ENCODE results near the gene CDKN1B. TPM values are rescaled to one million over a fixed set of nuclear protein-coding genes. Genes with fewer than 3 reads are reported as not detected.

Gene CDKN1B
- total RNA-seq, 3 donors from 2014 or later: 45.0 to 113 (median 100.0) TPM

DNA sequence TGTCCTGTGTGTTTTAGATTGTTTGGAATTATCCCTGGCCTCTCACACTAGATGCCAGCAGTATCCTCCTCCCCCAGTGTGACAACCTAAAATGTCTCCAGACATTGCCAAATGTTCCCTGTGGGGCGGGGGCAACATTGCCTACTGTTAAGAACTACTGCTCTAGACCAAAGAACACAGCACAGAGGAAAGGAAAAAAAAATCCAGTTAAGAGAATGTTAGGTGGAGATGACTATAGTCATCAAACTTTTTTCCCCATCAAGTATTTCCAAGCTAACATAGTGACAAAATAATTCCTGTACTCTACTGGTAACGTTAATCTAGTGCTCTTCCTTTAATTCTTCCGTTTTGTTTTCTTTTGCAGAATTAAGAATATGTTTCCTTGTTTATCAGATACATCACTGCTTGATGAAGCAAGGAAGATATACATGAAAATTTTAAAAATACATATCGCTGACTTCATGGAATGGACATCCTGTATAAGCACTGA, 3.5 kb downstream of the CDKN1B start:
- peaks cover 2 to 8% of the 10 kb centered on the region in 2 donors for H3K4me1 ChIP-seq
- TF ChIP-seq, protein P1, sequence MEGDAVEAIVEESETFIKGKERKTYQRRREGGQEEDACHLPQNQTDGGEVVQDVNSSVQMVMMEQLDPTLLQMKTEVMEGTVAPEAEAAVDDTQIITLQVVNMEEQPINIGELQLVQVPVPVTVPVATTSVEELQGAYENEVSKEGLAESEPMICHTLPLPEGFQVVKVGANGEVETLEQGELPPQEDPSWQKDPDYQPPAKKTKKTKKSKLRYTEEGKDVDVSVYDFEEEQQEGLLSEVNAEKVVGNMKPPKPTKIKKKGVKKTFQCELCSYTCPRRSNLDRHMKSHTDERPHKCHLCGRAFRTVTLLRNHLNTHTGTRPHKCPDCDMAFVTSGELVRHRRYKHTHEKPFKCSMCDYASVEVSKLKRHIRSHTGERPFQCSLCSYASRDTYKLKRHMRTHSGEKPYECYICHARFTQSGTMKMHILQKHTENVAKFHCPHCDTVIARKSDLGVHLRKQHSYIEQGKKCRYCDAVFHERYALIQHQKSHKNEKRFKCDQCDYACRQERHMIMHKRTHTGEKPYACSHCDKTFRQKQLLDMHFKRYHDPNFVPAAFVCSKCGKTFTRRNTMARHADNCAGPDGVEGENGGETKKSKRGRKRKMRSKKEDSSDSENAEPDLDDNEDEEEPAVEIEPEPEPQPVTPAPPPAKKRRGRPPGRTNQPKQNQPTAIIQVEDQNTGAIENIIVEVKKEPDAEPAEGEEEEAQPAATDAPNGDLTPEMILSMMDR (IDR thresholded peaks at IDR 0.05): no peak
- TF ChIP-seq POLR2AphosphoS5 (IDR thresholded peaks at IDR 0.05): no peak
- no peak for TF ChIP-seq POLR2A (IDR thresholded peaks at IDR 0.05)
- peak overlapping the region in 2 of 3 donors; percentile 96 to 99 for H3K4me3 ChIP-seq
- peak overlapping the region; percentile 64 to 96 for H3K27ac ChIP-seq
- no peaks in the 10 kb centered on the region for H3K27me3 ChIP-seq
- no peaks in the 10 kb centered on the region for H3K9me3 ChIP-seq
- intact Hi-C loops (cut with DNase I; ENCODE audit: low total_unique reads): no loop called here
- H3K36me3 ChIP-seq: no peaks in the 10 kb centered on the region
- no peak for DNase-seq (ENCODE audit: low spot score in 2 of 2)

DNA sequence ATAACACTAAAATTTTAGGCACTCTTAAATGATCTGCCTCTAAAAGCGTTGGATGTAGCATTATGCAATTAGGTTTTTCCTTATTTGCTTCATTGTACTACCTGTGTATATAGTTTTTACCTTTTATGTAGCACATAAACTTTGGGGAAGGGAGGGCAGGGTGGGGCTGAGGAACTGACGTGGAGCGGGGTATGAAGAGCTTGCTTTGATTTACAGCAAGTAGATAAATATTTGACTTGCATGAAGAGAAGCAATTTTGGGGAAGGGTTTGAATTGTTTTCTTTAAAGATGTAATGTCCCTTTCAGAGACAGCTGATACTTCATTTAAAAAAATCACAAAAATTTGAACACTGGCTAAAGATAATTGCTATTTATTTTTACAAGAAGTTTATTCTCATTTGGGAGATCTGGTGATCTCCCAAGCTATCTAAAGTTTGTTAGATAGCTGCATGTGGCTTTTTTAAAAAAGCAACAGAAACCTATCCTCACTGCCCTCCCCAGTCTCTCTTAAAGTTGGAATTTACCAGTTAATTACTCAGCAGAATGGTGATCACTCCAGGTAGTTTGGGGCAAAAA, 4.1 kb downstream of the CDKN1B start:
- H3K27me3 ChIP-seq: no peaks in the 10 kb centered on the region
- no peaks in the 10 kb centered on the region for H3K36me3 ChIP-seq
- intact Hi-C loops (cut with DNase I; ENCODE audit: low total_unique reads): no loop called here
- TF ChIP-seq, protein P1 (IDR thresholded peaks at IDR 0.05): no peak
- TF ChIP-seq POLR2A (IDR thresholded peaks at IDR 0.05) (no peak), POLR2AphosphoS5 (IDR thresholded peaks at IDR 0.05) (no peak)
- no peaks in the 10 kb centered on the region for H3K9me3 ChIP-seq
- peak overlapping the region in 2 of 3 donors; percentile 96 to 99 for H3K4me3 ChIP-seq
- no peak for DNase-seq (ENCODE audit: low spot score in 2 of 2)
- peaks cover 2 to 8% of the 10 kb centered on the region in 2 donors for H3K4me1 ChIP-seq
- peak overlapping the region; percentile 64 to 96 for H3K27ac ChIP-seq

DNA sequence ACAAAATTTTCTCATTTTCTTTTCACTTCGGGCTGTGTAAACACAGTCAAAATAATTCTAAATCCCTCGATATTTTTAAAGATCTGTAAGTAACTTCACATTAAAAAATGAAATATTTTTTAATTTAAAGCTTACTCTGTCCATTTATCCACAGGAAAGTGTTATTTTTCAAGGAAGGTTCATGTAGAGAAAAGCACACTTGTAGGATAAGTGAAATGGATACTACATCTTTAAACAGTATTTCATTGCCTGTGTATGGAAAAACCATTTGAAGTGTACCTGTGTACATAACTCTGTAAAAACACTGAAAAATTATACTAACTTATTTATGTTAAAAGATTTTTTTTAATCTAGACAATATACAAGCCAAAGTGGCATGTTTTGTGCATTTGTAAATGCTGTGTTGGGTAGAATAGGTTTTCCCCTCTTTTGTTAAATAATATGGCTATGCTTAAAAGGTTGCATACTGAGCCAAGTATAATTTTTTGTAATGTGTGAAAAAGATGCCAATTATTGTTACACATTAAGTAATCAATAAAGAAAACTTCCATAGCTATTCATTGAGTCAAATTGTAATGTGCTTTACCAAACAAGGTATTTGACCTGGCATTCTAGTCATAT, 4.8 kb downstream of the CDKN1B start:
- Histone ChIP-seq H3K27me3 (no peaks in the 10 kb centered on the region), H3K27ac (peak overlapping the region; percentile 20 to 96), H3K4me3 (peak overlapping the region in 2 of 3 donors; percentile 80 to 99), H3K4me1 (peaks cover 2 to 8% of the 10 kb centered on the region in 2 donors), H3K36me3 (no peaks in the 10 kb centered on the region), H3K9me3 (no peaks in the 10 kb centered on the region)
- no peak for TF ChIP-seq POLR2A (IDR thresholded peaks at IDR 0.05)
- TF ChIP-seq POLR2AphosphoS5 (IDR thresholded peaks at IDR 0.05): no peak
- TF ChIP-seq, protein P1 (IDR thresholded peaks at IDR 0.05): no peak
- no peak for DNase-seq (ENCODE audit: low spot score in 2 of 2)
- intact Hi-C loops (cut with DNase I; ENCODE audit: low total_unique reads): no loop called here

DNA sequence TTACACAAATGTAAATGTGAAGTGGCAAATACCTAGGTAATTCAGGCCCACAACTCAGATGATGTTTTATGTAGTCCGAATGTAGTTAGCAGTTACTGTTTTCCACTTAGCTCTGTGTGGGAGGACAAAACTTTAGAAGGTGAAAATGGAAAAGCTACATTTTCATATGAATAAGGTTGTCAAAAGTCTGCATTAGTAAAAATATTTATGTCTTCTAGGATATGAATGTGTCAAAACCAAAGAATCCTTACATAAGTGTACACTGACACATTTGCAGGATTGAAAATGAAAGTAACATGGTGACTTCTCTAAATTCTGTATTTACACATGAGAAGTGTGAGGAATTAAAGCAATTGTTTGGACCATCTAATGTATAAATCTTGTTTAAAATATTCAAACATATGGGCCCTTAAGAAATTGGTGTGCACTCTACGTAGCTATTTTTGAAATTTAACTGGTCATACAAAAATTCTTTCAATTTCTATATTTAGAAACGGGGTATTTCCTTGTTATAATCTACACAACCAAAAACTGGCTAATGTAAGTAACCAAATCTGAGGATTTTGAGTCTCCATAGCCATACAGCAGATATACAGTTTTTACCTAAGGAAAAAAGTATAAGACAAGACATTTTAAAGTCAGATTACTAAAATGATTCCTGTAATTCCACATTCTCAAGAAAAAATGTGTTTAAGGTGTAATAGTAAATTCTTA, 5.4 kb downstream of the CDKN1B start:
- Histone ChIP-seq H3K4me1 (peaks cover 2 to 8% of the 10 kb centered on the region in 2 donors), H3K9me3 (no peaks in the 10 kb centered on the region), H3K27me3 (no peaks in the 10 kb centered on the region), H3K4me3 (peak overlapping the region; percentile 64 to 80 (median 73)), H3K27ac (peak overlapping the region; percentile 20 to 96), H3K36me3 (no peaks in the 10 kb centered on the region)
- DNase-seq (ENCODE audit: low spot score in 2 of 2): no peak
- intact Hi-C loops (cut with DNase I; ENCODE audit: low total_unique reads): no loop called here
- TF ChIP-seq, protein P1 (IDR thresholded peaks at IDR 0.05): no peak
- TF ChIP-seq POLR2AphosphoS5 (IDR thresholded peaks at IDR 0.05): no peak
- TF ChIP-seq POLR2A (IDR thresholded peaks at IDR 0.05): no peak

All from breast epithelium (tissue), 4 donors.